ENCODE results near the gene FETUB.
A peak's percentile ranks its signal among the peaks of the same experiment; 100 is the strongest.

The FETUB gene

DNA sequence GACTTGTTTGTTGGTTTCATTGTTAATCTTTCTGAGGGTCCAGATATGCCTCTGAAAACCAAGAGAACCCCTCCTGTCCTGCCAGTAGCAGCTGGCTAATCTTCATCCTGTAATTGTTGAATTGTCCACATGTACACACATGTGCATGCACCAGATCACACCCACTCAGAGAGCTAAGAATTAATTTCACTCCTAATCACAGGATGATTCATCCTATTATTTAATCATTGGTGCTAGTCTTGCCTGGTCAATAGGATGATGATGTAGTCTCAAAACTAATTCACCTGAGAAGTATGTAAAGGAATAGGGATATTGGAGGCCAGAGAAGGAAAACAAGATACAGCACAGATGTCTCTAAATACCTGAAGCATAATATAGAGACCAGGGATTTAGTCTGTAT is 35.1 kb upstream of the FETUB start:
- no peak for DNase-seq (ENCODE audit: low read depth)
- TF ChIP-seq, protein P1, sequence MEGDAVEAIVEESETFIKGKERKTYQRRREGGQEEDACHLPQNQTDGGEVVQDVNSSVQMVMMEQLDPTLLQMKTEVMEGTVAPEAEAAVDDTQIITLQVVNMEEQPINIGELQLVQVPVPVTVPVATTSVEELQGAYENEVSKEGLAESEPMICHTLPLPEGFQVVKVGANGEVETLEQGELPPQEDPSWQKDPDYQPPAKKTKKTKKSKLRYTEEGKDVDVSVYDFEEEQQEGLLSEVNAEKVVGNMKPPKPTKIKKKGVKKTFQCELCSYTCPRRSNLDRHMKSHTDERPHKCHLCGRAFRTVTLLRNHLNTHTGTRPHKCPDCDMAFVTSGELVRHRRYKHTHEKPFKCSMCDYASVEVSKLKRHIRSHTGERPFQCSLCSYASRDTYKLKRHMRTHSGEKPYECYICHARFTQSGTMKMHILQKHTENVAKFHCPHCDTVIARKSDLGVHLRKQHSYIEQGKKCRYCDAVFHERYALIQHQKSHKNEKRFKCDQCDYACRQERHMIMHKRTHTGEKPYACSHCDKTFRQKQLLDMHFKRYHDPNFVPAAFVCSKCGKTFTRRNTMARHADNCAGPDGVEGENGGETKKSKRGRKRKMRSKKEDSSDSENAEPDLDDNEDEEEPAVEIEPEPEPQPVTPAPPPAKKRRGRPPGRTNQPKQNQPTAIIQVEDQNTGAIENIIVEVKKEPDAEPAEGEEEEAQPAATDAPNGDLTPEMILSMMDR (conservative IDR thresholded peaks at IDR 0.05; ENCODE audit: control insufficient read depth, insufficient read depth, low read depth, low read length), result no peak
- H3K4me3 ChIP-seq (ENCODE audit: control insufficient read depth, low read depth, low read length), result no peak overlapping the region

- no peak for DNase-seq (ENCODE audit: low read depth)
- H3K4me3 ChIP-seq (ENCODE audit: control insufficient read depth, low read depth, low read length), result no peak overlapping the region
- TF ChIP-seq, protein P1 (conservative IDR thresholded peaks at IDR 0.05; ENCODE audit: control insufficient read depth, insufficient read depth, low read depth, low read length), result no peak
Observed at GRCh38 chr3:186605561-186606545, 34.3 kb upstream of the FETUB start.

GRCh38 chr3:186608624-186609215 is 31.5 kb upstream of the FETUB start:
- TF ChIP-seq, protein P1 (conservative IDR thresholded peaks at IDR 0.05; ENCODE audit: control insufficient read depth, insufficient read depth, low read depth, low read length), result no peak
- H3K4me3 ChIP-seq (ENCODE audit: control insufficient read depth, low read depth, low read length), result no peak overlapping the region
- DNase-seq (ENCODE audit: low read depth), result no peak

DNA sequence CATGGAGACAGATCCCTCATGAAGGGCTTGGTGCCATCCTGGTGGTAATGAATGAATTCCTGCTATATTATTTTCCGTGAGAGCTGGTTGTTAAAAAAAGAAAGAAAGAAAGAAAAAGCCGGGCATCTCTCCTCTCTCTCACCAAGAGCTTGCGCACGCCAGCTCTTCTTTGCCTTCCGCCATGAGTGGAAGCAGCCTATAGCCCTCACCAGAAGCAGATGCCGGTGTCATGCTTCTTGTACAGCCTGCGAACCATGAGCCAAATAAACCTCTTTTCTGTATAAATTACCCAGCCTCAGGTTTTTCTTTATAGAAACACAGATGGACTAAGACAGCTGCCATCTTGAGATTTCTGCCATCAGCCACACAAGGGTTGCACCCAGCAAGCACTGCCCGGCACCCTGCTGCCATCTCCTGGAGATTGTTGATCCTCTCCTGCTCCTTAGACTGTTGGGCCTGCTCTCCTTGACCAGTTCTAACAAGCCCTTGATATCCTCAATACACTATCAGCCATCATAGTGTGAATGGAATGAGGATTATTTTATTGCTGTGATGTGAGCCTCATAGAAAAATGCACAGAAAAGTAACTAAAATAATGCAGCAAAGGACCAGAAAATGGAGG is 30.8 kb upstream of the FETUB start:
- no peak overlapping the region for H3K4me3 ChIP-seq (ENCODE audit: control insufficient read depth, low read depth, low read length)
- TF ChIP-seq, protein P1 (conservative IDR thresholded peaks at IDR 0.05; ENCODE audit: control insufficient read depth, insufficient read depth, low read depth, low read length), result peak; percentile 38
- peak; percentile 40 for DNase-seq (ENCODE audit: low read depth)

DNA sequence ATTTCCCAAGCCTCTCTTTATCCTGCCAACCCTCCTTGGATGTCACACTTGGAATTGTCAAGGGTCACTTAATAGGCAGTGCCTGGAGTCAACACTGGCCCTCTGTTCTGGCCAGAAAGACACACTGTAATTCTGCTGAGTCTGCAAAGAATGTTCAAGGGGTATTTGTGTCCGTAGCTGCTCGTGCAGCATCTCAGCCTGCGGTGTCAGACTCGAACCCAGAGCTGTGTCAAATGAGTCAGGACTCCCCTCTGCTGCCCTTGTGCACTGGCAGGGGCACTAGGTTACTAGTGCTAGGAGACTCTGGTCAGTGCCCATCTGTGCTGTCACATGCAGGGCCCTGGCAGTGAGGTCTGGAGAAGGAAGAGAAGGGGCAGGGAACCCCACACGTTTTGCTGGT is 28.1 kb upstream of the FETUB start:
- no peak overlapping the region for H3K4me3 ChIP-seq (ENCODE audit: control insufficient read depth, low read depth, low read length)
- TF ChIP-seq, protein P1 (conservative IDR thresholded peaks at IDR 0.05; ENCODE audit: control insufficient read depth, insufficient read depth, low read depth, low read length), result no peak
- no peak for DNase-seq (ENCODE audit: low read depth)

DNA sequence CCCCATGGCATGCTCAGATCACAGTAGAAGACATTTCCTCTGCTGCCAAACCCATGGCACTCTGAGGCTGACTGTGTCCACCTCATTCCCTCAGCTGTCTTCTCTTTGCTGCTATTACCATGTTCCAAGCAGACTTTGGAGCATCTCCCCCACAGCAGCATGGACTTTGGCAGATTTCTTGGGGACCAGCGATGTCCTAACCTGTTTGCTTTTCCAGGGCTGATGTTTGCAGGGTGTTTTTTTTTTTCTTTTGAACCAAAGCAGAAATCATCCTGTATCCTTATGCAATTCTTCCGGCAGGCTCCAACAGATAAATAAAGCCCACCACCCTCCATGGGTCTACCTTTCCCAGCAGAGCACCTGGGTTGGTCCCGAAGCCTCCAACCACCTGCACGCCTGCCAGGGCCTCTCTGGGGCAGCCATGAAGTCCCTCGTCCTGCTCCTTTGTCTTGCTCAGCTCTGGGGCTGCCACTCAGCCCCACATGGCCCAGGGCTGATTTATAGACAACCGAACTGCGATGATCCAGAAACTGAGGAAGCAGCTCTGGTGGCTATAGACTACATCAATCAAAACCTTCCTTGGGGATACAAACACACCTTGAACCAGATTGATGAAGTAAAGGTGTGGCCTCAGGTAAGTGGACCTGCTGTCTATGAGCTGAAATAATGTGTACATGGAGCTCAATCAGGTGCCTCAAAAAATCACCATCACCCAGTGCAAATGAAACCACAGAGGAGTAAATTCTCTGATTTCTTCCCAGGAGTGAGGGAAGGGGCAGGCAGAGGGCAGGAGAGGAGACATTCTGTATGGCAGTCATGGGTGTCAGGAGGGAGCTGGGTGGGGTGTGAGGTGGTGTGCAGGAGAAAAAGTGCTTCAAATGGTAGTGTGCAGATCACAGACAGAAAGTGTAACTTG is 27.2 kb upstream of the FETUB start, which contains the start of gene AHSG:
Gene AHSG (plus strand): TSS at position 340 of the 916 bp plus-strand sequence. CDS start 82 bp downstream, at position 422.
- TF ChIP-seq, protein P1 (conservative IDR thresholded peaks at IDR 0.05; ENCODE audit: control insufficient read depth, insufficient read depth, low read depth, low read length), result no peak
- DNase-seq (ENCODE audit: low read depth), result no peak
- no peak within 1 kb of the TSS for H3K4me3 ChIP-seq (ENCODE audit: control insufficient read depth, low read depth, low read length)
